CMK (cell line): ENCODE data around the gene CROCC2.

ENCODE experiments used
- DNase-seq: peaks from one replicate; pipeline ENCODE4 v3.0.0-alpha.2; 2010; ENCODE audit warnings: low read depth

The CROCC2 gene

DNA sequence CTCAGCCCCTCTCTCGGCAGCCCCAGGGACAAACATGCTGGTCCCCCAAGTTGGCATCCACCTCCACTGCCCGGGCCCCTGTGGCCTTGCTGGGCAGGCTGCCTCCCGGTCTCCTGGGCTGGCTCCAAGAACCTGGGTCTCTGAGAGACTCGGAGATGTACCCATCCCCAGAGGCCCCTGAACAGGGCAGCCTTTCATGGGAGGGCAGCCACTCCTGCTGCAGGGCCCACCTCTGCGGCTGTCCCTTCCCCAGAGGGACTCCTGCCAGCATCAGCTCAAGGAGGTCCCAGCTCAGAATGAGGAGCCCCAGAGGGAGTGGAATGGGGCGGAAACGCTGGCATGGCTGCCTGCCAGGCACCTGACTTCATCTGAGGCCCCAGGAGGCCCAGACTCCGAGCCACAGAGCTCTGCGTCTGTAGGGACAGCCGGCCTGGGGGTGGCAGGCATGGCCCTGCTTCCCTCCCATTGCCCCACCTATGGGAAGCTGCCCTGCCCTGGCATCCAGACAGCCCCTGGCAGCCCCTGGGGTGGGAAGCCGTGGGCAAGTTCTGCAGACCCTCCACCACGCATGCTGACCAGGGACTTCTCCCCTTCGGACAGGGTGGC is 857 bp upstream of the CROCC2 start:
- DNase-seq: no peak

DNA sequence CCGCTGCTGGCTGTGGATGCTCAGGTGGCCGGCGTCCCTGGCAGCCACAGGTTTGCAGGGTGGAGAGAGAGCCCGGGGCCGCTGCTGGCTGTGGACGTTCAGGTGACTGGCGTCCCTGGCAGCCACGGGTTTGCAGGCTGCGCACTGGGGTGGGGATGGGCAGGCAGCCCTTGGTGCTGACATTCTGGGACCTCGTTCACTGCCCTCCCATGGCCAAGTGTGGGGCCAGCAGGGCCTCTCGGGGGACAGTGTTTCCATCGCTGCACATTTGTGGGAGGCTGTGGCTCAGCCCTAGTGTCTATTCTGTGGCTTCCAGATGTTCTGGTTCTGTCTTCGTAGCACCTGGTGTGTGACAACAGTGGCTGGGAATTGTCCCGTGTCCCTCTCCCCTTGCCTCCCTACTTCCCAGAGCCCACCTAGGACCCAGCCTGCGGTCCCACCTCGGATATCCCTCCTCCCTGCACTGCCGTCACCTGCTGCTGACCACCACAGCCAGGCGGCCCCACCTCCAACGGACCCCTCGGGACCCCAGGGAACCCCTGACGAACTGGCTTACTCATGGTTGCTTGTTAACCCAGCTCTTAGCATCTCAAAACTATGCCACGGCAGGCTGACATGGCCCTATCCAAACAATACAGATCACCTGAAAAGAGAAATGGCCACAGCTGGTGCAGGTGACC is 915 bp downstream of the CROCC2 start:
- no peak for DNase-seq

DNA sequence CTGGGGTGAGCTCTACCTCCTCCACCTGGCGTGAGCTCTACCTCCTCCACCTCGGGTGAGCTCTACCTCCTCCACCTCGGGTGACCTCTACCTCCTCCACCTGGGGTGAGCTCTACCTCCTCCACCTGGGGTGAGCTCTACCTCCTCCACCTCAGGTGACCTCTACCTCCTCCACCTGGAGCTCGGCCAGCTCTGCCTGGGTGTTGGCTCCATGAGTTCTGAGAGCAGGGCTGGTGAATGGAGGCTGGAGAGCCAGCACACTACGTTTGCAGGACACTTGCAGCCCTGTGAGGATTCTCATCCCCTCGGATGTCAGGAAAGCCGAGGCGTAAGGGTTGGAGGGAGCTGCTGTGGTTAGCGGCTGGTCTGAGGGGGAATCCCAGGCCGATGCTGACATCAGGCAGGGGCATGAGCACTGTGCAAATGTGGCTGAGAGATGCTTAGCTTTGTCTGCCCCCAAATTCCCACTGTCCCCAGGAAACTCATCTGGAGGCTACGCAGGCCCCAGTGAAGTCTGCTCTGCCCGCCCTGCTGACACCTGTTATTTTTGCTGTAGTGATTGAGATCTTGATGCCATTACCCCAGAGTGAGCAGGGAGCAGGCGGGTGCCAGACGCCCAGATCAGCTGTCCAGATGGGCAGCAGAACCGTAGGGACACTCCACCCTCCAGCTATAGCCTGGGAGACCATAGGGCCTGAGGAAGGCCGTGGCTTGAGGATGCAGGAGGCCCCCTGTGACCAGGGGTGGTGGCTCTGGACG is 3.3 kb downstream of the CROCC2 start:
- no peak for DNase-seq

DNA sequence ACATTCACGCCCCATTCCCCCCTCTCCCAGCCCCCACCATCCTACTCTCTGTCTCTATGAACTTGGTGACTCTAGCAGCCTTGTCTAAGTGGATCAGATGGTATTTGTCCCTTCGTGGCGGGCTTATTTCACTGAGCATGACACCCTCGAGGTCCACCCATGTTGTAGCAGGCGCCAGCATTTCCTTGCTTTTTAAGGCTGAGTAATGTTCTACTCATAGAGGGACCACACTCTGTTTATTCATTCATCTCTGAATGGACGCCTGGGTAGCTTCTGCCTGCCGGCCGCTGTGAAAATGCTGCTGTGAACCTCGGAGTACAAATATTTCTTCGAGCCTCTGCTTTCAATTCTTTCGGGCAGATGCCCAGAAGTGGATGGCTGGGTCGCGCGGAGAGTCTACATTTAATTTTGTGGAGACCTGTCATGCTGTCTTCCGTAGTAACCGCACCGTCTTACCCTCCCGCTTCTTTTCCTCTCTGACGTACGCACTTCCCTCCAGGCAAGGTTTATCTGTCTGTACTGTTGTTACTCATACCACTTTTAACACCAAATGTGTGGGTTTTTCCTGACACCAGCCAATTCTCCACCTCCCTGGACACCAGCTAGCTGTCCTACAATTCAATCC is 5.6 kb downstream of the CROCC2 start:
- no peak for DNase-seq

DNA sequence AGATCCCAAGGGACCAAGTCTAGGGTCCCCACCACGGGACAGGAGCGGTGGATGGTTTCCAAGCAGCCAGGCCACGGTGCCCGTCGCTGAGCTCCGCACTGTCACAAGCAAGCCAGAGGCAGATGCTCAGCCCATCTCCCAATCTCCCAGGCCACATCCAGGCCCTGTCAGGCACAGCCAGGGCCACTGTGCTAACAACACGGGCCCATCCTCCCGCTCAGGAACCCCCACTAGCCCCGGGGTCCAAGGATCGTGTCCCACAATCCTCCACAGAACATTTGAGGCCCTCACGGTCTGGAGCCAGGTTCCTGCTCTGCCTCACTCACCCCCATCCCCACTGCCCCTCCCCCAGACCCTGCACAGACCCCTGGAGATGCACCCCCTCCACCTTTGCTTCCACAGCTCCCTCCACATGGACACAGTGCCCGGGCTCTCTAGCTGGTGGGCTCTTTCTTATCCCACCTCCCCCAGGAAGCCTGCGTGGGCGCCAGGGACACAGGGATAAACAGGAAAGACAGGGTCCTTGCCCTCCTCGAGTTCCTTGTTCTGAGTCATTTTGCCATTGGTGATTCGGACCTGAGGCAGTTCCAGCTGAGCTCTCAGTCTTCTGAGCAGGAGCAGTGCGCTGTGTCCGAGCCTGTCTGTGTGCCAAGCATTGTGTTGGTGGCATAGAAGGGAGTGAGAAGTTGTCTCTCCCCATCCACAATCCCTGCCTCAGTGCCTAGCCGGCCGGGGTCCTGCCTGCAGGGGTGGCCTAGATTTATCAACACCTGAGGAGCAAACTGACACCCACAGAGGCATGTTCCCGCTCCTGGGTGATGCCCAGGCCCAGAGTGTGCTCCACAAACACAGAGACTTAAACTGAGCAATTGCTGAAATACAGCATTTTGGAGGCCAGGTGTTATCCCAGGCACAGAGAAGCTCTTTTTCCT is 7.0 kb downstream of the CROCC2 start:
- no peak for DNase-seq

DNA sequence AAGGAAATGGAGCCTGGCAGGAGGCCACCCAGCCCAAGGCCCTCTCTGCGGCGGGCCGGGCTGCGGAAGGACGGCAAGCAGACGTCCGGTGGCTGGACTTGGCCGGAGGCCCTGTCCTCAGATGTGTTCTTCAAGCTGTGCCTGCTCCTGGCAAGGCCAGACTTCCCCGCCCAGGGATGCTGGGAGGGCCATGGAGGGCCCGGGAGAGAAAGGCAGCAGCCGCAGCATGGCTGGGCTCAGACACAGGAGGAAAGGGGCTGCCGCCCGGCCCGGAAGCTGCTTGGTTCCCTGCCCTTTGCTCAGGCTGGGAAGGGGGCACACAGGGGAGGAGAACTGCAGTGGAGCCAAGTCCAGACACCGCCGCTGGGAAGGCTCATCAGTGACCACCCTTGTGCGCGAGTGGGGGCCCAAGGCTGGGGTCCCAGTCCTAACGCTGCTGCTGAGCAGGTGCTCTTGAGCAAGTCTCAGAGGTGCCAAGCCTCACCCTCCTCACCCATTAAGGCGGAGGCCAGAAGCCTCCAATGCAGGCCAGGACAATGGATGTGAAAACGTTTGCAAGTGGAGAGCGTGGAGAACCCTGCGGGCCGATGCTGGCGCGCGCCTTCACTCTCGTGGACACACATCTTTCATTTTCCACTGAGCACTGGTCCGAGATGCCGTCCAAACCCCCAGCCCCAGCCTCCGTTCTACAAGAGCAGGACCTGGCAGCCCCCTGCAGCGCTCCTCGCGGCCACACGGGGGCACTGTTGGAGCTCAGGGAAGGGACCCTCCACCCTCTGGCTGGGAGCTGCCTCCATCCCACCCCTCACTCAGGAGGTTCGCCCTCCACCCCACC is 7.9 kb downstream of the CROCC2 start:
- peak; percentile 25 for DNase-seq

DNA sequence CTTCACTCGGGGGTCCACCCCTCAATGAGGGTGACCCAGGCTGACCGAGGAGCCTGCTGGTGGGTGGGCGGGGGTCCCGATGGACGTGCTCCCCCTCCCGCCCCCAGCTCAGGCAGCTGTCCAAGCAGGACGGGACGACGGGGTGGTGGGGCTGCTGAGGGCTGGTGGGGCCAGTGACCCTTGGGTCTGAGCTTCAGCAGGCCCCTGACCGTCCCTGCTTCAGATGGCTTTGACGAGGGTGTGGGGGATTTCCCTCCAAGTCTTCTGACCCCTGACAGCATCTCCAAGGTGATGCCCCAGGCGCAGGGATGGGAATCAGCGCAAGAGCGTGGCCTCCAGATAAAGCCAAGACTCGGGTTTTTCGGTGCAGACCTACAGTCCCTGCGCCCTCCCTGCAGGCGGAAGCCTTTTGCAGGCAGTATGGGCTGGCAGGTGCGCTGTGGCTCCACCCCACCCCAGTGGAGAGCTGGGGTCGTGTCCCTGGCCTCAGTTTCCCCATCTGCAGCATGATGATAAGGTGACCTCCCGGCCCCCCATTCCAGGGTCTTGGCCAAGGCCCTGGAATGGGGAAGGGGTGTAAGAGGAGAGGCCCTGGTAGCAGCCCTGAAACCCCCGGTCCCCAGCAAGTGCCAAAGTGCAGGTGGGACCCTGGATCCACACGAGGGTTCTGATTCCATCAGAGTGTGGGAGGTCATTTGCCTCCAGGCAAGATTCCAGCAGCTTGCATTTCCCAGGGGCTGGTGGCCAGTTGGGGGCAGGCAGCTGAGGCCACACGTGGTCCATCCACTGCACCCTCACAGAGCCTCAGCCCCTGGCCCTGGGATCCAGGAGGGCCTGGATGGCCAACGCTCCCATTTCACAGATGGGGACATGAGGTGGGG is 8.7 kb downstream of the CROCC2 start:
- no peak for DNase-seq

DNA sequence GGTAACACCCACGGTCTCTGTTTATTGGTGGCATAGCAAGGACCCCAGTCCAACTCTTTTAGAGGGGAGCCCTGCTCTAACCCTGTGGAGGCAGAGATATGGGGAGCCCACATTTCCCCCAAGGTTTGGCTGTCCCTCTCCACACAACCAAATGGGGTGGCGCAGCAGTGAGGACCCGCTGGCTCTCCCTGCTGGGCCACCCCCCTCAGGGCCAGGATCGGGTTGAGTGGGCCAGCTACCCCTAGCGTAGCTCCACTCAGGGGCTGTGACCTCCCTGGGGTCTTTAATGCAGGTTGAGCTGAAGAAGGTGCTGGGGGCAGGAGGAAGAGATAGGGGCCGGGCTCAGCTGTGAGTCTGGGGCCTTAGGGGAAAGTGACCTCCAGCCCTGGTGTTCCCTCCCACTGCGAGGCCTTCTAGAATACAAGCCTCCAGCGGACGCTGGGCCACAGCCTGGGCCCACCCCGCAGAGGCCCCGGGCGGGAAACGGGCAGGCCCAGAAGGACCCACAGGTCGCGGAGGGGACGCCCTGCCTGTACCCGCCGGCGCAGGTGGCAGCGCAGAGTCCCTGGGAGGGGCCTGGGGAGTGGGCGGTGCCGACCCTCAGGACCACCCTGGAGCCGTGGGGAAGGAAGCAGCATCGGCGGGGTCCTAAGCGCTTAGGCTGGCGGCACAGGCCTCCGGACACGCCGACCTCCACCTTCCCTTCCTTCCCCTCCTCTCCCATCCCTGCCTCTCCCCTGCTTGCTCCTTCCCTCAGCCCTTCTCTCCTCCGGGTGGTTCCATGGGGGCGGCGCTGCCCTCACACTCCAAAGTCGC is 9.6 kb downstream of the CROCC2 start:
- no peak for DNase-seq

DNA sequence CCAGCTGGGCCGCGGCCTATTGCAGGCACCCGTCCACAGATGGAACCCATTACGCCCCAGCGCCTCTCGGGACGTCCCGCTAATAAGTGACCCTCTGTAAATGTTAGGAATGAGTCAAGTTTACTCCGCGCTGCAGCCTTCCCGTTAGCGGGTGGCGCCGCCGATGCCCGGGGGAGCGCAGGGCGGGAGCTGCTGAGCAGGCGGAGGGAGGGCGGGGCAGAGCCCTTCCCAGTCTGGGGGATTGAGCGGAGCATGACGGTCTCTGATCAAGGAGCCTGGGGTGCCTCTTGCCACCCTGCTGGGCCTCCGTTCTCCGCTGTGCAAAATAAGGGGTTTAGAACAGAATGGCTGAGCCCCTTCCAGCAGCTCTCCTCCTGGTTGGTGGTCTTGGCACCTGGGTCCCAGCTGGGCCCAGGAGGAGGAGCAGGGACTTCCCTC is 10.5 kb downstream of the CROCC2 start:
- no peak for DNase-seq

DNA sequence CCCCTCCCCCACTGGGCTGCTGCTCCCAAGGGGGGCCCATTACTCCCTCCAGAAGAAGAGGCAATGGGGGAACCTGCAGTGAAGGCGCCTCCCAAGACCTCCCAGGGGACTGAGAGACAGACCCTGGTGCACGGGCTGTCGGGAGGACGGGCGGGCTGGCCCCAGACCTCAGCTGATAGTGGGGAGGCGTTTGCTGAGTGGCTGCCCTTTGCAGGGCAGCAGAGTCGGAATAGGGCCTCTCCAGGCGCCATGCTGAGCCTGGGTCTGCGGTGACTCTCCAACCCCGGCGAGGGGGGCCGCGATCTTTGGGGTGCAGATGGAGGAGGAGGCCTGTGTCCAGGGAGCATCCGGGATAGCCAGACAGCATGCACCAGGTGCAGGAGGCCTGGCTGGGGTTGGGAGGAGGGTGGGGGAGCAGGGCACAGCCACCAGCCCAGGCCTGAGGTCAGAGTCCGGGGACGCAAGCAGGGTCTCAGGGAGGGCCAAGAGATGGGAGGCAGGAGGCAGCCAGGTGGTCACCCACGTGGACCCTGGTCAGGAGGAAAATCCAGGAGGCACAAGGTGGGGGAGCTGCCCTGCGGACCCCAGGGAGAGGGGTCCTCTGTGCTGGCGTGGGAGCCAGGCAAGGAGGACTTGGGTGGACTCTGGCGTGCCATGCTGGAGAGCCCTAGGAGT is 11.0 kb downstream of the CROCC2 start:
- DNase-seq: no peak

DNA sequence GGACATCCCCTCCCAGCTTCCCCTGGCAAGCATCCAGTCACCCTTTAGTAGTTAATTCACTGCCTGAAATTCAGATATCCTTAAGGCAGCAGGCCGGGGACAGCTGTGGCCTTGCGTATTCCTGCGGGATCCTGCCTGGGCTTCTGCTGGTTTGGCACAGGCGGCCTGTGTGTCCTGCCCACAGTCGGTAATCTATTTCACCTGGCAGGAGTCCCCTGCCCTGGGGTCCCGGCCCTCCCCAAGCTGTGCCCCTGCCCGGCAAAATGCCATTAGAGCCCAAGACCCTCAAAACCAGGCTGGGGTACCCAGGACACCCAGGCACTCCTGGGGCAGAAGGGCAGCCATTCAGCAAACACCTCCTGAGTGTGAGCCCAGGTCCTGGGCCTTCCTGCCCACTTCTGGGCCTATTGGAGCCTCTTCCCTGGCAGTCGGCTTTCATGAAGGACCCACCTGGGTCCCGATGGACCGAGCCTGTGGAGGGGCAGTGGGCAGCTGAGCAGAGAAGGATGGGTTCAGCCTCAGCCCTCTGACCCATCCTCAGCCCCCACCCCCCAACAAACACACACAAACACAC is 11.6 kb downstream of the CROCC2 start:
- DNase-seq: no peak

DNA sequence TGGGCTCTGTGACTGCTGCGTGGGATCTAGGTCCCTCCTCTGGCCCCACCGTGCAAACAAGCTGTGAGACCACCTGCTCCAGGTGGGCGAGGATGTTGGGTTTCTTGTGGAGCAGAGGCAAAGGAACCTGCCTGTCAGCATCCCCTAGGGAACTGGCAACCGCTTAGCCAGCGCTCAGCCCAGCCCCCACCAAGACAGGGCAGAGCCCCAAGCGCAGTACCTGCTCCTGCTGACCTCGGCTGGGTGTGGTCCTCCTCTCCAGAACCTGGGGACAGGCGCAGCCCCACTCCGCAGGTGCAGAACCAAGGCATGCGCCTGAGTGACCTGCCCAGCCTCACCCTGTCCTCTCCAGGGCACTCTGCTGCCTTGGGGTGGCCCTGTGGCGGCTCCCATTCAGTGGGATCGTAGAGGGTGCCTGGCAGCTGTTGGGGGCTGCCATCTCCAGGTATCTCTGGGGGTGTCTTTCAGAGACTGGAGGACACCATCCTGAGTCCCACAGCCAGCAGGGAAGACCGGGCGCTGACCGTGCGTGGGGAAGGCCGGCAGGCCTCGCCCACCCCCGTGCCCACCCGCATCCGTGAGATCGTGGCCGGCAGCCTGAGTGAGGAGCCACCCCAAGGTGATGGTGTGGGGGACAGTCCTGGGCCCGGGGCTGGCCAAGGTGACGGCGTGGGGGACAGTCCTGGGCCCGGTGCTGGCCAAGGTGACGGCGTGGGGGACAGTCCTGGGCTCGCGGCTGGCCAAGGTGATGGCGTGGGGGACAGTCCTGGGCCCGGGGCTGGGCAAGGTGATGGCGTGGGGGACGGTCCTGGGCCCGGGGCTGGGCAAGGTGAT is 12.3 kb downstream of the CROCC2 start:
- DNase-seq: no peak

DNA sequence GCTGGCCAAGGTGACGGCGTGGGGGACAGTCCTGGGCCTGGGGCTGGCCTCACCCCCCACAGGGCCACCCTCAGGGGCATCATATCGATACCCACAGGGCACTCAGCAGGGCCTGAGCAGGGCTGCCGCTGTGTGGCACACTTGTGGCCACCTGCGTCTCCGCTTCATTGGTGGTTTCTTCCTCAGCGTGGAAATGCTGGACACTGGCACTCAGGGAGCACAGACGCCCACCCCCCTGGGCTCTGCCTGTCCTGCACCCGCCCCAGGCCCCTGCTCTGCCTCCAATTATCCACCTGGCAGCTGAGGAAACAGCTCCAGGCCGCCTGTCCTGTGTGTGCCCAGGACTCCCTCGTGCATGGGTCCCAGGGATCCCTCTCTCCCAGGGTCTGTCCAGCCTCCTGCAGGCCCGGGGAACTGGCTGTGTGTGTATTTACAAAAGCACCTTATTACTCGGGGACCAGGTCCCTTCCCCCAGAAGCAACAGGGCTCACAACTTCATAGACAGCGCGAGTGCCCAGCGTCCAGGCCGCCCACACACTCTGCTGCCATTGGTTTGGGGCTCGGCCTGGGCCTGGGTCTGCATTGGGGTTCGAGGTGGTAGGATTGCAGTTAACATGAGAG is 13.1 kb downstream of the CROCC2 start:
- no peak for DNase-seq

DNA sequence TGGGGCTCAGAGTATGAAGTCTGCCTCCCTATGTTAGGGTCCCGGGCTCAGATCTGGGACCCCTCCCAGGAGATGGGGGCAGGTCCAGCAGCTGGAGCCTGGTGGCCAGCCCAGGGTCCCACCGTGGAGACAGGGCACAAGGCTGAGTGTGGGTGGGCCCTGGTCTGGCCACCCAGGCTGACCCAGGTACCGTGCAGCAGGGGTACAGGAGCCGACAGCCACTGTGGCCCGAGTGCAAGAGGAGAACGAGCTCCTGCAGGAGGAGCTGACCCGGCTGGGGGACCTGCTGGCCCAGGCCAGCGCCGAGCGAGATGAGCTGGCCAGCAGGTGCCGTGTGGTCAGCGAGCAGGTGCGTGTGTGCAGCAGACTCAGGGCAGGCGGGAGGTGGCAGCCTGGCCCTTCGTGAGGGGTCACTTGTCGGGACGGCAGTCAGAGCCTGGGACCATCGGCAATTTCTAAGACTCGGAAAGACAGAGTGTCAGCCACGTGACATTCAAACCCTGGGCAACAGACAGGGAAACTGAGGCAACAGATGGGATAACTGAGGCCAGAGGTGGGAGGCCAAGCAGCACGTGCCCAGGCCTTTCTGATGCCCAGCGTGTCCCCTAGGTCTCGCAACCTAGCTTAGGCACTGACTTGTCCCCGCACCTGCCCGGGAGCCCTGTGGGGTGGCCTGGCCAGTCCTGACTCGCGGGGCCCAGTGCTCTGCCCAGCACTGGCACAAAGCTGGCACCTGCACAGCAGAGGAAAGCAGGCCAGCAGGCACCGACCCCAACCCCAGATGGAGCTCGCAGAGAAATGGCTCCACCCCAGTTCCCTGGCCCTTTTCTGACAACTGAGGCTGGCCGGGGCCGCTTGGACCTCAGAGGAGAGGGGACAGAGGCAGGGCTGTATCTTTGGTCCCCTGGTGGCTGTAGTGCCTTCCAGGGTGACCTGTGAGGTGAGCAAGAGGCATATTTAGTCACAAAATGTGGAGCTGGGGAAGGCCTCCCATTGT is 13.9 kb downstream of the CROCC2 start:
- DNase-seq: no peak

DNA sequence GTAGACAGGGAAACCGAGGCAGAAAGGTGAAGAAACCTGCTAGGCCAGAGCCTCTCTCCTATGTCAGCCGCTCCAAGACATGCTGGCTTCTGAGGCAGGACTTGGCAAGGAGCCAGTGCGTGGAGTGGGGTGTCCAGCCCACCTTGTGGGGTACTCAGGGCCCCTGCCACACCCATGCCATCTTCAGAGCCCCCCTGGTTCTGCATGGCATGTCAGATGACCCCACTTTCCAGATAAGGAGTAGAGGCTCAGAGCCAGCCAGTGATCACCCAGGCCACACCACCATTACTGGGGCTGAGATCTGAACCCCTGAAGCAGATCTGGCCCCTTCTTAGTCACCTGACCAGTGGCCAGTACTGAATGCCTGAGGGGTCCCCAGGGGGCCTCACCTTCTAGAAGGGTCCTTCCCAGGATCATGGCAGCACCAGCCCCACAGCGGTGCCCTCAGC is 14.7 kb downstream of the CROCC2 start:
- DNase-seq: no peak
